HepG2 (cell line): Measurements from ENCODE around the gene PGPEP1. TPM values are rescaled to one million over a fixed set of nuclear protein-coding genes. Genes with fewer than 3 reads are reported as not detected.

ENCODE experiments used
- ARID3A ChIP-seq: IDR thresholded peaks from 2 replicates; pipeline ENCODE4 v1.6.1; 2012; ENCODE audit warnings: low read depth, low read length, improper control_type of control experiment
- ARNT2 ChIP-seq: sonication (generic); formaldehyde crosslinking; IDR thresholded peaks from 2 replicates; pipeline ENCODE4 v1.8.0; 2022; ENCODE audit warnings: mild to moderate bottlenecking, low read depth, missing genetic modification reagents, moderate library complexity
- CHD4 ChIP-seq: fragments of 200-600 bp; sonication (generic); IDR thresholded peaks from 2 replicates; pipeline ENCODE4 v1.7.0; 2017; ENCODE audit warnings: mild to moderate bottlenecking, low read length, borderline replicate concordance
- CREB3 ChIP-seq: sonication (generic); formaldehyde crosslinking; IDR thresholded peaks from 2 replicates; pipeline ENCODE4 v1.5.0; 2020; ENCODE audit warnings: missing genetic modification reagents
- FOXO1 ChIP-seq: sonication (generic); formaldehyde crosslinking; IDR thresholded peaks from 2 replicates; pipeline ENCODE4 v1.4.0; 2020; ENCODE audit warnings: missing genetic modification reagents
- HMGXB3 ChIP-seq: sonication (generic); formaldehyde crosslinking; IDR thresholded peaks from 2 replicates; pipeline ENCODE4 v1.4.0; 2020; ENCODE audit warnings: missing genetic modification reagents, borderline replicate concordance
- IKZF1 ChIP-seq: fragments of 450-650 bp; IDR thresholded peaks from 2 replicates; pipeline ENCODE4 v1.7.1; 2016
- JUNB ChIP-seq: sonication (generic); formaldehyde crosslinking; IDR thresholded peaks from 2 replicates; pipeline ENCODE4 v1.8.0; 2022; ENCODE audit warnings: missing genetic modification reagents, mild to moderate bottlenecking, borderline replicate concordance
- KDM2A ChIP-seq: sonication (generic); formaldehyde crosslinking; IDR thresholded peaks from 2 replicates; pipeline ENCODE4 v1.4.0; 2020; ENCODE audit warnings: low read depth, missing genetic modification reagents, borderline replicate concordance
- NR1H2 ChIP-seq: sonication (generic); formaldehyde crosslinking; IDR thresholded peaks from 2 replicates; pipeline ENCODE4 v1.8.1; 2022; ENCODE audit warnings: low read depth, missing genetic modification reagents, borderline replicate concordance
- PRPF4 ChIP-seq: fragments of 200-400 bp; formaldehyde crosslinking; IDR thresholded peaks from 2 replicates; pipeline ENCODE4 v1.6.1; 2016; ENCODE audit warnings: low read length, low read depth; ENCODE audit not compliant: poor library complexity, severe bottlenecking
- REL ChIP-seq: sonication (generic); formaldehyde crosslinking; conservative IDR thresholded peaks from 2 replicates; pipeline ENCODE4 v1.8.0; 2022; ENCODE audit warnings: mild to moderate bottlenecking, missing genetic modification reagents, moderate library complexity
- SIN3B ChIP-seq: fragments of 150-350 bp; IDR thresholded peaks from 2 replicates; pipeline ENCODE4 v1.6.1; 2014; ENCODE audit warnings: low read length
- SOX5 ChIP-seq: IDR thresholded peaks from 2 replicates; pipeline ENCODE4 v1.6.1; 2016; ENCODE audit warnings: borderline replicate concordance
- SP4 ChIP-seq: sonication (generic); formaldehyde crosslinking; IDR thresholded peaks from 2 replicates; pipeline ENCODE4 v1.8.1; 2023; ENCODE audit warnings: mild to moderate bottlenecking, missing genetic modification reagents
- U2AF2 ChIP-seq: fragments of 200-400 bp; formaldehyde crosslinking; IDR thresholded peaks from 2 replicates; pipeline ENCODE4 v1.6.1; 2017; ENCODE audit warnings: low read depth, mild to moderate bottlenecking, low read length
- ZBTB21 ChIP-seq: sonication (generic); formaldehyde crosslinking; IDR thresholded peaks from 2 replicates; pipeline ENCODE4 v1.4.0; 2020; ENCODE audit warnings: missing genetic modification reagents
- ZBTB34 ChIP-seq: sonication (generic); formaldehyde crosslinking; IDR thresholded peaks from 2 replicates; pipeline ENCODE4 v1.8.0; 2022; ENCODE audit warnings: mild to moderate bottlenecking, missing genetic modification reagents
- ZNF496 ChIP-seq: sonication (generic); formaldehyde crosslinking; IDR thresholded peaks from 2 replicates; pipeline ENCODE4 v1.8.1; 2023; ENCODE audit warnings: mild to moderate bottlenecking, moderate library complexity, missing genetic modification reagents; ENCODE audit not compliant: insufficient replicate concordance
- ZNF660 ChIP-seq: sonication (generic); formaldehyde crosslinking; IDR thresholded peaks from 2 replicates; pipeline ENCODE4 v1.5.1; 2020; ENCODE audit warnings: mild to moderate bottlenecking, low read depth, missing genetic modification reagents, borderline replicate concordance
- ZNF737 ChIP-seq: sonication (generic); formaldehyde crosslinking; IDR thresholded peaks from 2 replicates; pipeline ENCODE4 v1.5.0; 2020; ENCODE audit warnings: missing genetic modification reagents, mild to moderate bottlenecking, borderline replicate concordance
- ZNF747 ChIP-seq: sonication (generic); formaldehyde crosslinking; IDR thresholded peaks from 2 replicates; pipeline ENCODE4 v1.8.1; 2023; ENCODE audit warnings: missing genetic modification reagents, mild to moderate bottlenecking, borderline replicate concordance
- polyA plus RNA-seq, 8 experiments: library from polyadenylated mRNA; depleted of rRNA in 3 of 8; stranded (reverse) in 7 of 8; unstranded in 1 of 8; fragments of >200 nt; fragmentation: Illumina TruSeq in 4 of 8; extraction: Trizol in 4 of 8; gene quantifications; 2 replicates each; pipeline versions ENCODE4 v1.2.1 to v1.2.3, GENCODE V29; 2011 to 2016; ENCODE audit warnings: low read depth in 4 of 8, missing spikeins in 1 of 8, mixed read lengths in 1 of 8; ENCODE audit not compliant: insufficient read depth in 1 of 8
- total RNA-seq, 5 experiments: library from RNA; depleted of rRNA; stranded (reverse); fragments of >200 nt; fragmentation: Illumina TruSeq; extraction: Trizol; gene quantifications; 2 replicates each; pipeline ENCODE4 v1.2.3, GENCODE V29; 2016; ENCODE audit warnings: low read depth in 1 of 5

PGPEP1 gene
- total and polyA plus RNA-seq, 2 of the 13 experiments (the other 11 are each of a cell fraction or from before 2014, with no cell fraction given): 53.1 to 56.6 TPM

GRCh38 chr19:18362934-18363542 is 22.6 kb downstream of the PGPEP1 start (continued):
- TF ChIP-seq NR1H2 (CRISPR knock-in tag) (no peak), SOX5 (CRISPR knock-in tag) (peak; percentile 76), ZNF737 (CRISPR knock-in tag) (no peak), ARID3A (peak; percentile 37; the same call in 1 of the 2 replicates), ZNF496 (no peak), PRPF4 (no peak), ZNF747 (CRISPR knock-in tag) (no peak; the same call in 1 of the 2 replicates), CREB3 (CRISPR knock-in tag) (no peak), ZBTB34 (CRISPR knock-in tag) (no peak), REL (CRISPR knock-in tag) (no peak), FOXO1 (CRISPR knock-in tag) (peak; percentile 28; the same call in 1 of the 2 replicates), ARNT2 (CRISPR knock-in tag) (no peak; the same call in 1 of the 2 replicates), U2AF2 (no peak), JUNB (CRISPR knock-in tag) (no peak; the same call in 1 of the 2 replicates), SIN3B (no peak), ZNF660 (no peak), HMGXB3 (CRISPR knock-in tag) (no peak), CHD4 (peak; percentile 25; the same call in 1 of the 2 replicates), KDM2A (CRISPR knock-in tag) (no peak), ZBTB21 (CRISPR knock-in tag) (no peak), SP4 (CRISPR knock-in tag) (no peak), IKZF1 (no peak)
